LNCaP clone FGC (cell line): Measurements from ENCODE around the gene RBM44.
"Not testable (repeated sequence)": the region's sequence is repeated elsewhere in the genome, so short reads cannot be mapped to it uniquely, and the experiment has no call there.

Experiments used
- DNase-seq: peaks from one replicate; pipeline ENCODE4 v3.0.0-alpha.2; 2011; ENCODE audit warnings: low read depth
- H3K4me3 ChIP-seq: 2 replicates; pipeline ENCODE4 v1.5.1; 2011; ENCODE audit warnings: mild to moderate bottlenecking, low read depth, low read length, control low read depth
- CTCF ChIP-seq: IDR thresholded peaks from 2 replicates; pipeline ENCODE4 v1.5.1; 2012; ENCODE audit warnings: mild to moderate bottlenecking; ENCODE audit not compliant: control insufficient read depth, insufficient read depth; ENCODE audit errors: extremely low read depth

Gene RBM44

GRCh38 chr2:237866101-237866621, 67.6 kb downstream of the RBM44 start:
- no peak for DNase-seq
- no peak for TF ChIP-seq CTCF
- no peak overlapping the region for H3K4me3 ChIP-seq

- TF ChIP-seq CTCF, result no peak
- no peak for DNase-seq
- H3K4me3 ChIP-seq, result no peak overlapping the region
These were observed 68.9 kb downstream of the RBM44 start for GRCh38 chr2:237867465-237867864.

- not testable (repeated sequence) for H3K4me3 ChIP-seq, DNase-seq
These were observed 69.5 kb downstream of the RBM44 start for GRCh38 chr2:237868074-237868473.

GRCh38 chr2:237868631-237869342, 70.2 kb downstream of the RBM44 start:
- no peak for DNase-seq
- no peak for TF ChIP-seq CTCF
- no peak overlapping the region for H3K4me3 ChIP-seq

- no peak for DNase-seq
- H3K4me3 ChIP-seq, result no peak overlapping the region
- no peak for TF ChIP-seq CTCF
These were observed 70.9 kb downstream of the RBM44 start for GRCh38 chr2:237869343-237870102.

- DNase-seq, result no peak
- H3K4me3 ChIP-seq, result no peak overlapping the region
- TF ChIP-seq CTCF, result no peak
These were observed 71.5 kb downstream of the RBM44 start for GRCh38 chr2:237870126-237870525.

- no peak overlapping the region for H3K4me3 ChIP-seq
- TF ChIP-seq CTCF, result no peak
- no peak for DNase-seq
These were observed 72.4 kb downstream of the RBM44 start for GRCh38 chr2:237870754-237871651.
